DOHH2 (cell line): ENCODE measurements around the gene SPTBN1.

Source experiments
- H3F3A ChIP-seq: fragments of 200-600 bp; sonication (generic), shearing (Covaris generic); 2 replicates; pipeline ENCODE4 v1.6.0; 2016; ENCODE audit warnings: antibody characterized with exemption, mild to moderate bottlenecking; ENCODE audit not compliant: control insufficient read depth, insufficient read depth
- H3K27ac ChIP-seq: fragments of 200-600 bp; sonication (generic); 2 replicates; pipeline ENCODE4 v1.5.1; 2014; ENCODE audit warnings: low read depth, mild to moderate bottlenecking, low read length, moderate library complexity
- H3K27me3 ChIP-seq: fragments of 200-600 bp; sonication (generic); 2 replicates; pipeline ENCODE4 v1.6.1; 2014; ENCODE audit warnings: mild to moderate bottlenecking, low read length, mixed read lengths; ENCODE audit not compliant: control insufficient read depth
- H3K36me3 ChIP-seq: fragments of 200-600 bp; sonication (generic); 2 replicates; pipeline ENCODE4 v1.6.1; 2014; ENCODE audit warnings: mild to moderate bottlenecking, low read length, moderate library complexity, mixed read lengths; ENCODE audit not compliant: control insufficient read depth
- H3K4me1 ChIP-seq: fragments of 200-600 bp; sonication (generic); 2 replicates; pipeline ENCODE4 v1.6.1; 2014; ENCODE audit warnings: mild to moderate bottlenecking, low read length, mixed read lengths; ENCODE audit not compliant: control insufficient read depth
- H3K4me2 ChIP-seq: fragments of 200-600 bp; sonication (generic); 2 replicates; pipeline ENCODE4 v1.6.0; 2014; ENCODE audit warnings: mild to moderate bottlenecking, low read length, moderate library complexity
- H3K4me3 ChIP-seq: fragments of 200-600 bp; sonication (generic); 2 replicates; pipeline ENCODE4 v1.5.1; 2014; ENCODE audit warnings: mild to moderate bottlenecking, low read length, mixed read lengths
- H3K79me2 ChIP-seq: fragments of 200-600 bp; sonication (generic); 2 replicates; pipeline ENCODE4 v1.6.1; 2014; ENCODE audit warnings: mild to moderate bottlenecking, low read length, mixed read lengths; ENCODE audit not compliant: control insufficient read depth
- H3K9me2 ChIP-seq: fragments of 200-600 bp; sonication (generic); replicated peaks from 2 replicates; pipeline ENCODE4 v1.6.1; 2014; ENCODE audit warnings: mild to moderate bottlenecking, low read length, mixed read lengths; ENCODE audit not compliant: control insufficient read depth
- H3K9me3 ChIP-seq: fragments of 200-600 bp; sonication (generic); 2 replicates; pipeline ENCODE4 v1.6.1; 2014; ENCODE audit warnings: antibody characterized with exemption, low read length, mixed read lengths; ENCODE audit not compliant: control insufficient read depth, insufficient read depth
- H4K20me1 ChIP-seq: fragments of 200-600 bp; sonication (generic); 2 replicates; pipeline ENCODE4 v1.6.0; 2014; ENCODE audit warnings: low read depth, mild to moderate bottlenecking, antibody characterized with exemption, low read length, moderate library complexity; ENCODE audit not compliant: control insufficient read depth, insufficient read depth
- CTCF ChIP-seq: fragments of 200-600 bp; sonication (generic); IDR thresholded peaks from one replicate; pipeline ENCODE4 v1.5.1; 2014; ENCODE audit warnings: antibody characterized with exemption, mild to moderate bottlenecking, low read depth, low read length; ENCODE audit not compliant: poor library complexity, severe bottlenecking
- EZH2phosphoT487 ChIP-seq: fragments of 200-600 bp; sonication (generic); IDR thresholded peaks from 2 replicates; pipeline ENCODE4 v1.6.1; 2017; ENCODE audit warnings: borderline replicate concordance, mild to moderate bottlenecking, antibody characterized with exemption, low read length, moderate library complexity, mixed read lengths

The SPTBN1 gene

GRCh38 chr2:54675281-54675680, 219.2 kb downstream of the SPTBN1 start:
- Histone ChIP-seq H3K9me2 (no peaks in the 10 kb centered on the region), H3F3A (no peaks in the 10 kb centered on the region), H3K4me3 (no peak overlapping the region), H3K36me3 (no peaks in the 10 kb centered on the region), H3K79me2 (no peaks in the 10 kb centered on the region), H3K27me3 (0 out of 2 replicates have a peak, but pooled peaks cover 3% of the 10 kb centered on the region), H3K27ac (no peak overlapping the region), H3K4me2 (no peak overlapping the region), H4K20me1 (no peaks in the 10 kb centered on the region), H3K4me1 (peaks cover 23% of the 10 kb centered on the region), H3K9me3 (no peaks in the 10 kb centered on the region)
- TF ChIP-seq CTCF (no peak), EZH2phosphoT487 (no peak)

GRCh38 chr2:54675738-54676137, 219.6 kb downstream of the SPTBN1 start:
- Histone ChIP-seq H3K4me1 (peaks cover 23% of the 10 kb centered on the region), H3K4me2 (no peak overlapping the region), H3K9me2 (no peaks in the 10 kb centered on the region), H3K27me3 (0 out of 2 replicates have a peak, but pooled peaks cover 3% of the 10 kb centered on the region), H3K79me2 (no peaks in the 10 kb centered on the region), H3K36me3 (no peaks in the 10 kb centered on the region), H3K9me3 (no peaks in the 10 kb centered on the region), H3K27ac (no peak overlapping the region), H3K4me3 (no peak overlapping the region), H3F3A (no peaks in the 10 kb centered on the region), H4K20me1 (no peaks in the 10 kb centered on the region)
- no peak for TF ChIP-seq CTCF
- no peak for TF ChIP-seq EZH2phosphoT487

GRCh38 chr2:54676656-54677055, 220.5 kb downstream of the SPTBN1 start:
- H3K27me3 ChIP-seq, result 0 out of 2 replicates have a peak, but pooled peaks cover 3% of the 10 kb centered on the region
- H4K20me1 ChIP-seq, result no peaks in the 10 kb centered on the region
- peaks cover 23% of the 10 kb centered on the region for H3K4me1 ChIP-seq
- no peak overlapping the region for H3K27ac ChIP-seq
- H3F3A ChIP-seq, result no peaks in the 10 kb centered on the region
- TF ChIP-seq CTCF (no peak), EZH2phosphoT487 (no peak)
- no peak overlapping the region for H3K4me2 ChIP-seq
- H3K9me3 ChIP-seq, result no peaks in the 10 kb centered on the region
- H3K4me3 ChIP-seq, result no peak overlapping the region
- no peaks in the 10 kb centered on the region for H3K79me2 ChIP-seq
- H3K9me2 ChIP-seq, result no peaks in the 10 kb centered on the region
- H3K36me3 ChIP-seq, result no peaks in the 10 kb centered on the region
